Natural killer cell (primary cell): ENCODE results near the gene TRIM41. TPM values are rescaled to one million over a fixed set of nuclear protein-coding genes. Genes with fewer than 3 reads are reported as not detected.
"Not testable (repeated sequence)": the region's sequence is repeated elsewhere in the genome, so short reads cannot be mapped to it uniquely, and the experiment has no call there.

ENCODE experiments used
- ATAC-seq, 3 donors: fragments of 150-1000 bp in 2 of 3; fragments of 200-7000 bp in 1 of 3; cut with Tn5 transposase; 1 replicate in 1 of 3; 2 replicates in 2 of 3; pipeline ENCODE4 v1.10.0; 2021; ENCODE audit warnings: mild to moderate bottlenecking in 2 of 3, moderate library complexity in 2 of 3
- DNase-seq, 2 donors: peaks; one replicate each; pipeline versions ENCODE4 v3.0.0 to v3.0.0-alpha.2; 2013 to 2021; ENCODE audit warnings: mixed read lengths in 1 of 2
- H3K27ac ChIP-seq: one replicate; pipeline ENCODE4 v1.5.1; 2013; ENCODE audit warnings: mild to moderate bottlenecking, low read length
- H3K27me3 ChIP-seq: one replicate; pipeline ENCODE4 v1.6.1; 2013; ENCODE audit warnings: low read length; ENCODE audit not compliant: control insufficient read depth, insufficient read depth
- H3K36me3 ChIP-seq: one replicate; pipeline ENCODE4 v1.6.1; 2013; ENCODE audit warnings: low read length; ENCODE audit not compliant: control insufficient read depth, insufficient read depth
- H3K4me1 ChIP-seq: one replicate; pipeline ENCODE4 v1.6.1; 2013; ENCODE audit warnings: low read length; ENCODE audit not compliant: control insufficient read depth, insufficient read depth
- H3K4me3 ChIP-seq: one replicate; pipeline ENCODE4 v1.5.1; 2013; ENCODE audit warnings: low read length
- H3K9me3 ChIP-seq: one replicate; pipeline ENCODE4 v1.6.1; 2013; ENCODE audit warnings: low read length; ENCODE audit not compliant: control insufficient read depth, insufficient read depth
- H3K27ac Mint-ChIP-seq, 2 donors: one replicate each; pipeline ENCODE4 v1.8.0; 2022; ENCODE audit warnings: mild to moderate bottlenecking in 2 of 2, mixed read lengths in 2 of 2, moderate library complexity in 1 of 2
- H3K27me3 Mint-ChIP-seq, 2 donors: one replicate each; pipeline ENCODE4 v1.8.0; 2022; ENCODE audit warnings: low read depth in 2 of 2, mixed read lengths in 2 of 2
- H3K36me3 Mint-ChIP-seq: one replicate; pipeline ENCODE4 v1.8.0; 2022; ENCODE audit warnings: mixed read lengths
- H3K4me1 Mint-ChIP-seq, 2 donors: one replicate each; pipeline ENCODE4 v1.8.0; 2022; ENCODE audit warnings: mixed read lengths in 2 of 2
- H3K4me3 Mint-ChIP-seq: one replicate; pipeline ENCODE4 v1.8.0; 2022; ENCODE audit warnings: mild to moderate bottlenecking, moderate library complexity, mixed read lengths
- H3K9me3 Mint-ChIP-seq, 2 donors: one replicate each; pipeline ENCODE4 v1.8.0; 2022; ENCODE audit warnings: mixed read lengths in 2 of 2
- CTCF ChIP-seq: fragments of 200-600 bp; IDR thresholded peaks from one replicate; pipeline ENCODE4 v1.8.0; 2022; ENCODE audit warnings: antibody characterized with exemption
- WGBS: methylation state at CpG from one replicate; pipeline ENCODE4 v1.1.7; 2013; ENCODE audit warnings: missing lambda C conversion rate; ENCODE audit not compliant: insufficient coverage; 5-methylcytosine and 5-hydroxymethylcytosine counted together
- intact Hi-C: fragments of 100-400 bp; cut with micrococcal nuclease; formaldehyde crosslinking; loops from one replicate; pipeline ENCODE4 v1.14.2; 2022
- total RNA-seq, 4 donors: library from RNA; stranded (reverse); fragments of 120-200 nt in 1 of 4; gene quantifications; one replicate each; pipeline versions ENCODE4 v1.2.3 to v1.2.4, GENCODE V29; 2013 to 2022

Gene TRIM41
- total RNA-seq, 3 donors from 2014 or later (not counting 1 experiment from before 2014, with no cell fraction given): 33.4 to 41.6 (median 36.0) TPM

GRCh38 chr5:181271081-181271480, 48.0 kb downstream of the TRIM41 start:
- Mint-ChIP-seq H3K9me3 (no peaks in the 10 kb centered on the region), H3K36me3 (no peaks in the 10 kb centered on the region), H3K27me3 (no peaks in the 10 kb centered on the region), H3K4me1 (no peaks in the 10 kb centered on the region), H3K27ac (no peak overlapping the region), H3K4me3 (no peak overlapping the region)
- Histone ChIP-seq H3K36me3 (no peaks in the 10 kb centered on the region), H3K27ac (no peak overlapping the region), H3K4me1 (no peaks in the 10 kb centered on the region), H3K9me3 (no peaks in the 10 kb centered on the region), H3K27me3 (no peaks in the 10 kb centered on the region), H3K4me3 (no peak overlapping the region)
- DNase-seq: no peak
- ATAC-seq: no peak
- intact Hi-C loops: no loop called here
- WGBS: no CpG with 5 or more reads among the region's 3 CpGs
- TF ChIP-seq CTCF: no peak

- H3K4me3 ChIP-seq, H3K9me3 ChIP-seq, H3K27me3 ChIP-seq, H3K9me3 Mint-ChIP-seq, H3K4me3 Mint-ChIP-seq, H3K36me3 Mint-ChIP-seq, H3K4me1 Mint-ChIP-seq, intact Hi-C loops, H3K27ac ChIP-seq, H3K27me3 Mint-ChIP-seq, H3K36me3 ChIP-seq, H3K4me1 ChIP-seq, H3K27ac Mint-ChIP-seq: not testable (repeated sequence)
- ATAC-seq: peak in 1 of 3 donors; percentile 55
- WGBS: 30% methylated on average over 24 of the region's 28 CpGs
- DNase-seq: peak in 1 of 2 donors; percentile 24
Observed at GRCh38 chr5:181273433-181273744, 50.3 kb downstream of the TRIM41 start.

GRCh38 chr5:181280251-181280762, 57.2 kb downstream of the TRIM41 start:
- WGBS: 84% methylated on average over 7 of the region's 7 CpGs
- no peaks in the 10 kb centered on the region for H3K27me3 Mint-ChIP-seq
- no peaks in the 10 kb centered on the region for H3K36me3 Mint-ChIP-seq
- DNase-seq (no peak), ATAC-seq (no peak)
- no peak overlapping the region for H3K4me3 ChIP-seq
- TF ChIP-seq CTCF: no peak
- H3K27ac Mint-ChIP-seq: no peak overlapping the region
- no peaks in the 10 kb centered on the region for H3K4me1 Mint-ChIP-seq
- H3K27me3 ChIP-seq: no peaks in the 10 kb centered on the region
- no peaks in the 10 kb centered on the region for H3K9me3 ChIP-seq
- H3K27ac ChIP-seq: no peak overlapping the region
- no peak overlapping the region for H3K4me3 Mint-ChIP-seq
- no peaks in the 10 kb centered on the region for H3K4me1 ChIP-seq
- no peaks in the 10 kb centered on the region for H3K36me3 ChIP-seq
- H3K9me3 Mint-ChIP-seq: no peaks in the 10 kb centered on the region
- intact Hi-C loops: no loop called here

- Mint-ChIP-seq H3K36me3 (no peaks in the 10 kb centered on the region), H3K4me3 (no peak overlapping the region), H3K27ac (no peak overlapping the region), H3K9me3 (no peaks in the 10 kb centered on the region), H3K27me3 (no peaks in the 10 kb centered on the region), H3K4me1 (no peaks in the 10 kb centered on the region)
- Histone ChIP-seq H3K27ac (no peak overlapping the region), H3K36me3 (no peaks in the 10 kb centered on the region), H3K9me3 (no peaks in the 10 kb centered on the region), H3K27me3 (no peaks in the 10 kb centered on the region), H3K4me3 (no peak overlapping the region), H3K4me1 (no peaks in the 10 kb centered on the region)
- intact Hi-C loops: no loop called here
- WGBS: 95% methylated on average over 40 of the region's 40 CpGs
- DNase-seq: no peak
- TF ChIP-seq CTCF: no peak
- ATAC-seq: no peak
Observed at GRCh38 chr5:181281077-181281983, 58.2 kb downstream of the TRIM41 start.
